Breast epithelium (tissue), 3 donors: Measurements from ENCODE around the gene RSBN1.

ENCODE experiments used
- CTCF ChIP-seq, 3 donors: fragments of 450-650 bp; IDR thresholded peaks; one replicate each; pipeline ENCODE4 v1.5.1; 2016 to 2017; ENCODE audit warnings: antibody characterized with exemption in 3 of 3, mild to moderate bottlenecking in 3 of 3, moderate library complexity in 3 of 3
- POLR2A ChIP-seq: fragments of 450-650 bp; IDR thresholded peaks from one replicate; pipeline ENCODE4 v1.6.1; 2016; ENCODE audit warnings: antibody characterized with exemption, mild to moderate bottlenecking, moderate library complexity

GRCh38 chr1:113800487-113800886, 11.8 kb downstream of the RSBN1 start:
- TF ChIP-seq POLR2A (no peak), CTCF (IDR thresholded peaks at IDR 0.05) (no peak)
